MM.1S (cell line): ENCODE measurements around the gene EPDR1.
A peak's percentile ranks its signal among the peaks of the same experiment; 100 is the strongest.

Source experiments
- CTCF ChIP-seq: fragments of 300-600 bp; sonication (generic); IDR thresholded peaks from 2 replicates; pipeline ENCODE4 v1.5.1; 2016; ENCODE audit warnings: antibody characterized with exemption, low read length, mixed read lengths
- EZH2 ChIP-seq: fragments of 300-600 bp; sonication (generic); optimal IDR thresholded peaks from 2 replicates; pipeline ENCODE3; 2017; ENCODE audit warnings: low read depth, mild to moderate bottlenecking, antibody characterized with exemption, low read length, mixed read lengths
- EZH2phosphoT487 ChIP-seq: fragments of 300-600 bp; sonication (generic); IDR thresholded peaks from 2 replicates; pipeline ENCODE4 v1.6.1; 2018; ENCODE audit warnings: antibody characterized with exemption, low read length

- TF ChIP-seq CTCF: peak; percentile 69
- TF ChIP-seq EZH2: no peak
- no peak for TF ChIP-seq EZH2phosphoT487
Measured at GRCh38 chr7:37901236-37901827, 19.1 kb upstream of the EPDR1 start.
